Bronchus fibroblast of lung (primary cell): ENCODE measurements around the gene VGLL2. TPM values are rescaled to one million over a fixed set of nuclear protein-coding genes. Genes with fewer than 3 reads are reported as not detected.

Experiments used
- total RNA-seq: library from RNA; depleted of rRNA; stranded (reverse); fragments of >200 nt; gene quantifications from 2 replicates; pipeline ENCODE4 v1.2.3, GENCODE V29; 2015

Gene VGLL2, protein sequence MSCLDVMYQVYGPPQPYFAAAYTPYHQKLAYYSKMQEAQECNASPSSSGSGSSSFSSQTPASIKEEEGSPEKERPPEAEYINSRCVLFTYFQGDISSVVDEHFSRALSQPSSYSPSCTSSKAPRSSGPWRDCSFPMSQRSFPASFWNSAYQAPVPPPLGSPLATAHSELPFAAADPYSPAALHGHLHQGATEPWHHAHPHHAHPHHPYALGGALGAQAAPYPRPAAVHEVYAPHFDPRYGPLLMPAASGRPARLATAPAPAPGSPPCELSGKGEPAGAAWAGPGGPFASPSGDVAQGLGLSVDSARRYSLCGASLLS
- total RNA-seq, result not detected in 2 replicates

DNA sequence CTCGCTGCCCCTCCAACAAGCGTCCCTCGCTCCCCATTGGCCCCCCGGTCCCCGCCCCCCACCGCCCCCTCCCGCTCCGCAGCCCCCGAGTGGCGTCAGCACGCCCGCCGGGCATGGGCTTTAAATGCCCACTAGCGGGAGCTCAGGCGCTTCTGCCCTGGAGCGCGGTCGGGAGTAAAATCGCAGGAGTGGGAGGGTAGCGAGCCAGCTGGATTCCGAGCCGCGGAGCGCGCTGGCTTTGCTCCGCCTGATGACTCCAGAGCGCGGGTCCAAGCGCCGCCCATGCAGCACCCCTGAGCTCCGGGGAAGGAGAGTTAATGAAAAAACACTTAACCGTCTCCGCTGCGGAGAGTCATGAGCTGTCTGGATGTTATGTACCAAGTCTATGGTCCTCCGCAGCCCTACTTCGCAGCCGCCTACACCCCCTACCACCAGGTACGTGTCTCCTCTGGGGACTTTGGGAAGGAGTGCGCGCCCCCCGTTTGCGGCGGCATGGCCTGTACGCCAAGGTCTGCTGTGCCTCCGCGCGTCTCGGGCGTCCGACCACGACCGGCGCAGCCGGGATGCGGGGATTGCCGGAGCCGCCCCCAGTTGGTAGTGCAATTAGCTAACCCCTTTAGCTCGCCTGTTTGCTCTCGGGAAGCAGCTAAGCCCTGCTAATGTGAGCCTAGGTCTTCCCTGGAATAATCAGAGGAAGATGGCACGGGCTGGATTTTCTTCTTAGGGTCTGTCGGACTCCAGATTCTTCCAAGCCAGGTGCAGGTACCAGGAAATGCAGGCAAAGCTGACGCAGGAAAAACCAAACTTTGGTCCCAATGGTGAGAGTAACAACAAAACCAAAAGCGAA lies at the start of gene VGLL2:
VGLL2 (plus strand) TSS at position 149 of the 847 bp plus-strand sequence; CDS start at position 355, 206 bp downstream.

Other genes starting within 250 kb of the VGLL2 start
- gene ROS1, start 160.4 kb downstream of the VGLL2 start, total RNA-seq, result under 0.01 and 0.17 TPM in 2 replicates
- 48.2 and 52.6 TPM in 2 replicates for gene DCBLD1, start 217.1 kb downstream of the VGLL2 start, total RNA-seq